Stimulated activated CD8-positive, alpha-beta memory T cell treated with anti-CD3 and anti-CD28 coated beads, Interleukin-15, amount 100 ng/mL, for 1 hour (primary cell): ENCODE data around the gene C20orf144.

Experiments used
- DNase-seq: peaks from one replicate; pipeline ENCODE4 v3.0.0-alpha.2; 2020; ENCODE audit warnings: low read depth

Gene C20orf144

GRCh38 chr20:33650111-33650752 lies 11.9 kb upstream of the C20orf144 start:
- no peak for DNase-seq

- no peak for DNase-seq
These were observed 11.2 kb upstream of the C20orf144 start for GRCh38 chr20:33650753-33651561.

GRCh38 chr20:33651562-33652048 lies 10.5 kb upstream of the C20orf144 start:
- no peak for DNase-seq

- no peak for DNase-seq
These were observed 8.8 kb upstream of the C20orf144 start for GRCh38 chr20:33653218-33653899.

DNA sequence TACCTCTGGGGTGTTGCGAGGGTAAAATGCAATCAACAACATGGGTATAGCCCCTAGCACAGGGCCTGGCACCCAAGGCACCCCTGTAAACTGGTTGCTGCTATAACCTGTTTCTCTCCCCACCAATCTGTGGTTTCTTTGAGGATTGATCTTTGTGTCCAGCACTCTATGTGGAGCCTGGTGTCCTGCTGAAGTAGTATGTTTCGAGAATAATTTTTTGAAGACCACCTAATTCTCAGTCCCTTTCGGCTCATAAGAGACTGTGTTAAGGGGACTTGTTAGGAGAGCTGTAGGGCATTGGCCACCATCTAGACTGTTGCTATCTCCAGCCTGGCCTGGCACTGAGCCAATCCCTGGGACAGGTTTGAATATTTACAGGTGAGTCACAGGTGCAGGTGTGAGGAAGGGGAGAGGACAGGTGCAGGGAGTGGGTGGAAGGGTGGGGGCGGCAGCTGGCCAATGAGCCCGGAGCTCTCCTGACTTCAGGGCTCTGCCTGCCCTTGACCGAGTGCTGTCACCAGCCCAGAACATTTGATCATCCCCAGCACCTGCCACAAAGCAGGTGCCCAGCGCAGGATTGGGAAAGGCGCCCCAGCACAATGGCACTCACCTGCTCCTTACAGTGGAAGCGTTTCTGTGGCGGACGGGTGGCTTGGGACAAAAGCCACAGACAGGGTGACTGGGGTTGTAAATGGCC lies 8.1 kb upstream of the C20orf144 start:
- DNase-seq, result no peak

DNA sequence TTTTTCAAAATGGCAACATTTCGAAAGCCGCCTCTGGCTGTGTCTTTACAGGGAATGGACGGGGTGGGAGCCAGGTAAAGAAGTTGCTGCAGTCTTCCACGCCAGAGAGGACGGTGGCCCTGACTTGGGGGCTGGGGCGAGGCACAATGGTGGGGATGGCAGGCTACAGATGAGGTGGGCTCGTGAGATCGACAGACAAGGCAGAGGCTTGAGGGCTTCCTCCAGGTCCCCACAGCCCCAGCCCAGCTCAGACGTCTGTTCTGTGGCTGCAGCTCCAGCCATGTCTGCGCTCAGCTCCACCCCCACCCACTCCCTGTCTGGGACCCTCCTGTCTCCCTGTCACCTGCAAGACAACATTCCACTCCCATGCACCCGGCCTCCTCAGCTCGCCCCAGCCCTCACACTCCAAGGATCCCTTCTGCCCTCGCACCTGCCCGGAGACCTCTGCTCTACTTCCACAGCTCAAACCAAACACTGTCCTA lies 7.4 kb upstream of the C20orf144 start:
- DNase-seq, result no peak

DNA sequence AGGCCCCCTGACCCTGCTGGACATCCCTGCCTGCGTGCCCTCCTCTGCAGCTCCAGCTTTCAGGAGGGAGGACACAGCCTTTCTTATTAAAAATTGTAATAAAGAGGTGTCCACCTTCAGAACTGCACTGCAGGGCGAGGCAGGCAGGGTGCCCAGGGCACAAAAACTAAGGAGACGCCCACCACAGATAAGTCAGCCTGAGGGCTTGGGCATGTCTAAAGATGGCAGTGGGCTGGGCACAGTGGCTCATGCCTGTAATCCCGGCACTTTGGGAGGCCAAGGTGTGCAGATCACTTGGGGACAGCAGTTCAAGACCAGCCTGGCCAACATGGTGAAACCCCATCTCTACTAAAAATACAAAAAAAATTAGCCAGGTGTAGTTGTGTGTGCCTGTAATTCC lies 7.0 kb upstream of the C20orf144 start:
- DNase-seq, result no peak

GRCh38 chr20:33656010-33656782 lies 5.9 kb upstream of the C20orf144 start:
- DNase-seq, result no peak

GRCh38 chr20:33656783-33657703 lies 5.1 kb upstream of the C20orf144 start:
- DNase-seq, result no peak

DNA sequence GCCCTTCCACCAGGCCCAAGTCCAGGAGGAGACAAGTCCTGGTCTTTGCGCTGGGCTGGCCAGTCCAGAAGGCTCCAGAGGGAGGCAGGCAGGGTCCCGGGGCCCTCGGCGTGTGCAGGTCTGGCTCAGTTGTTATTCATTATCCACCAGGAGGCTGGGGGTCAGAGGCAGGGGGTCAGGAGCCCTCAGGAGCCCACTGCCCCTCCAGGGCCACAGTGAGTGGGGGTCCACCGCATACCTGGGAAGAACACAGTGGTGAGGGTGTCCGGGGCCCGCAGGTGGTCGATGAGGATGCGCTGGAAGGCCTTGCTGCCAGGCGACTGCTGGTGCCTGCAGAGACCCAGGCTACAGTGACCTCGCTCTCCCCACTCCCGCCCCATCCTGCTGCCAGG lies 4.4 kb upstream of the C20orf144 start:
- no peak for DNase-seq

DNA sequence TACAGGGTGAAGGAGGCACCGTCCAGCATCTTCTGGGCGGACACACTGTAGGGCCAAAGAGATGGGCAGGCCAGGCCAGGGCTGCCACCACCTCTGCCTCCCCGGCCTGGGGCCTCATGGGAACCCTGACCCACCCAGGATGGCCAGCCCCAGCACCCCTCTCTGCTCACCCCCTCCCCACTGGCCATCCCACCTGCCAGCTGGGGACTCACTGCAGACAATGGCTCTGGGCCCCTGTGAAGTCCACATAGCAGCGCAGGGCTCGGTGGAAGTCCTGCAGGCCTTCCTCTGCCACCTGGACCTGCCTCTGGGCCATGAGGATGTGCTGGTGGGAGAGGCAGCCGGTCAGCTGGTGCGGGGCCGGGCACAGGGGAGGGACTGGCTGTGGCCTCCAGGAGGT lies 3.6 kb upstream of the C20orf144 start:
- DNase-seq, result no peak

GRCh38 chr20:33658929-33659328 lies 3.2 kb upstream of the C20orf144 start:
- DNase-seq, result no peak

DNA sequence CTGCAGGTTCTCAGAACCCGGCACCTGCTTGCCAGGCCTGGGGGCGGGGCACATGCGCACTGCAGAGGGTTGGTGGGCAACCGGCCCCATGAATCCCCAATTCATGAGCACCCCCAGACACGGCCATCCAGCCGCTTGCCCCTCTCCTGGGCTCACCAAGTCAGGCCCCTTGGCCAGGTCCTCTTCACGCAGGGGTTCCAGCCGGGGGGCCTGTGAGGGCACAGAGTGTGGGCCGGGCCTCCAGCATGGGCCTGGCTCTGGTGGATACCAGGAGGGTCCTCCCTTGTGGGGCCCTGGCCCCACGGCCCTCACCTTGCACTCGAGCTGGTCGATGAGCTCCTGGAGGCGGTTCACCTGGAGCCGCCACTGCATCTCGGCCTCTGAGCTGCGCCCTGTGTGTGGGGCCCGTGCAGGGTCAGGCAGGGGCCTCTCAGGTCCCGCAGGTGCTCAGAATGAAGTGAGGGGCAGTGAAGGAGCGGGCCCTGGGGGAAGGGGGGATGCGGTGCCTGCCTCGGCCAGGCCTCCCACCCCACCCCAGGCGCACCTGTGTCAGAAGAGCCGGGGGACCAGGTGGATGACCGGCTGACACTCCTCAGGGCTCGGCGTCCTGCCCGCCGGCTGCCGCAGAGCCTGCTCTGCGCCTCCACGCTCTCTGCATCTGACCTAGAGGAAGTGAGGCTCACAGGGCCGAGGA lies 2.6 kb upstream of the C20orf144 start:
- no peak for DNase-seq

DNA sequence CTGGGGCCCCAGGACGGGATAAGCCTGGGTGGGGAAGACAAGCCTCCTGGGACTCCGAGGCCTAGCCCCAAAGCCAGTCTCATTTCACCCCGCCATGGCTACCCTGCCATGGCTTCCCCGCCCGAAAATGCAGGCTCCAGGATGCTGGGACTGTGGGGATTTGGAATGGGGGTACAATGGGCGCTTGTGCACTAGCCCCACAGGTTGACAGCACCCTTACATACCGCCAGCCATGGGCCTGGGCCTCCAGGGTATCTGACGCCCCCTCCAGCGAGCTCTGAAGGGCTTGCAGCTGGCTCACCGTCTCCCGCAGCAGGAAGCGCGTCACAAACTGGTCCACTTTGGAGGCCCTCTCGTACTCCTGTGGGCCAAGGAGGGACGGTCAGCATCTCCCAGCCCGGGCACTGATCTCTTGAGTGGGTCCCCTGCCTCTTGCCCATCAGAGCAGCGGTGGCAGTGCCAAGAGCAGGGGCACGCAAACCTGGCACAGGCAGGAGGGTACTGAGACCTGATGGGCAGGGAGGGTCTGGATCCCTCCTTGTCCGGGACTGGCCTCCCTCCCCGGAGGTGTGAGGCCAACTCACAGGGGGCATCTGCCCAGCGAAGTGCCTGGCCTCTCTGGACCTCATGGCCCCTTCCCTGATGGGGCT lies 2.0 kb upstream of the C20orf144 start:
- DNase-seq, result no peak

DNA sequence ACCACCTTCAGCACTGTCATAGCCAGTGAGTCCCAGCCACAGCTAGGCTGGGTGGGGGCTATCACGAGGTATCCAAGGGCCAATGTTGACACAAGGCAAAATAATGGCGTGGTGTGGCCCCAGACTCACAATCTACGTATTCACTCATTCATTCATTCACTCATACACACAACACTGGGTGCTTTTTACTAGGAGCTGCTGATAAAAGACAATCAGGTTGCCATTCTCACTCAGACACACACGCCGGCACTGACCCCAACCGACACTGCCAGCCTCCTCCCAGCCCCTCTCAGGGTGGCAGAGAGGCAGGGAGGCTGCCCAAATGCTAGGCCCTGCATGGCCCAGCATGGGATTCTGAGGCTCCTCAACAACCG lies 1.5 kb upstream of the C20orf144 start:
- DNase-seq, result no peak

DNA sequence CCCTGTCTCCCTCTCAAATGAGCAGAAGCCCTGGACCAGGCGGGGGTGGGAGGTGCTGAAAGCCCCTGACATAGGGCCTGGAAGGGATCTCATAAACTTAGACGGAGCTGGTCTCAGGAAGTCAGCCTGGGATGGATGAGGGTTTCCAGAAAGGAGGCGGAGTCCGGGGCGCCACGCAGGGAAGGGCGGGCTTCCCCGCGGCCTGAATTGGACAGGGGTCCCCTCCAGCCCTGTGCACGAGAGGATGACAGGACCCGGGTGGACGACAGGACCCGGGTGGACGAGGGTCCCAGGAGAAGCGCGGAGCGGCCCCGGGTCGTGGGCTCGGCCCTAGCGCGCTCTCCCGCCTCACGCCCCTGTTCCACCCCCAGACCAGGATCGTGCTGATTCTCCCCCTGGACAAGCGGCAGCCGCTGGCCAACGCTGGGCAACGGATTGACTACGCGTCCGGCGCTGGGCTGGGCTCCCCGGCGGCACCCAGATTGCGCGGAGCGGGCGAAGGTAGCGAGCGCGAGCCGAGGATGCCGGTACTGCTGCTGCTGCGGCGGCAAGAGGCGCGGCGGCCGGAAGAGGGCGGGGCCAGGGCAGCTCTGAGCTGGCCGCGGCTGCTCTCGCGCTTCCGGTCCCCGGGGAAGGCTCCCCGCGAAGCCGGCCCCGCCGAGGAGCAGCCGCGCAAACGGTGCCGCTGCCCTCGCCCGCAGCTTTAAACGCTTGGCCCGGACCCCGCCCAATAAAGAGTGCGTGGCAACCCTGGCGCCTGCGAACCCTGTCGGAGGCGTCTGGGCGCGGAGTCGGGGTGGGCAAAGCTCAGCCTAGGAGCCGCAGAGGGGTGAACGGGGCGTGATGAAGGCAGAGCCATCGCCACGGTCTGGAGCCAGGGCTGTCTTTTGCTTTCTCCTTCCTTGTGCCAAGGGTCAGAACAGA lies 1.3 kb downstream of the C20orf144 start:
- DNase-seq, result peak; percentile 60

DNA sequence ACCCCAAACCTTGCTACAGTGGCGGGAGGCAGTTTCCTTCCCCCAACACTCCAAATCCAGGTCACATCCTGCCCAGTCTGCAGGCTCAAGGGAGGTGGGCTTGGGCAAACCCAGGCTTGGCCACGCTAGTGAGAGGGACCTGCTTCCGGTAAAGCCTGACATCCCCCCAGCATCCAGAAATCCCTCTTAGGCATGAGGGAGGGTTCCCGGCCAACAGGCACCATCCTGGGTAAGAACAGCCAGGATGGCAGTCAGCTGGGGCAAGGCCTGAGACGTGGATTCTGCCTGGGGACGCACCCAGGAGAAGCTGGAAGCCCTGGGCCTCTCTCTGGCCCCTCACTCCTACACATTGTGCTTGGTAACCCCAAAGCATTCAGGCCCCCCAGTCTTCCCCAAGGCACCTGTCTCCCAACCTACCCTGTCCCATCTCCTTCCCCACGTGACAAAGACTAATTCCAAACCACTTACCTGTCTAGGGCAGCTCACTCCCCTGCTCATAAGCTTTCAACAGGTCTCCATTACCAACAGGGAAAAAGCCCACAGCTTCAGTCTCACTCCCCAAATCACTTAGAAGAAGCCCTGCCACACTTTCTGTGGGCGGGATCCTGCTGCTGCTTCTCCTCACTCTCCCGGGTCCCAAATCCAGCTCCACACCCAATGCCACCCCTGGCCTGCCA lies 2.1 kb downstream of the C20orf144 start:
- DNase-seq, result no peak

DNA sequence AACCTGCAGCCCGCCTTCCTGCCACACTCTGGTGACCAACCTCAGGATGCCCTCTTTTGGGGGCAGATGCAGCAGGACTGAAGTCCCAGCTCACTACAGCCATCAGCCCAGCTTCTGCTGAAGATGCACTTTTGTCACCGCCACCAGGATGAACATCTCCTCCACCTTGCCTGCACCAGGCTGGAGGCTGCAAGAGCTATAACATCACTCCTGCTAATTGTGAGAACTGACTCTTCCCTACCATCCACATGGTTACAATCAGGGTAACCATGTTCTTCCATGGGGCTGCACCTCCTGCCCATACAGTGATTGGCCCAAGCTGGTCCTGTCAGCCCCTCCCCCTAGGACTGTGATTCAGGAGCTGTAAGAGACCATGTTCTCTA lies 2.6 kb downstream of the C20orf144 start:
- DNase-seq, result no peak
